ENCODE results near the gene CCDC169.
"Not testable (repeated sequence)": the region's sequence is repeated elsewhere in the genome, so short reads cannot be mapped to it uniquely, and the experiment has no call there.

The CCDC169 gene

DNA sequence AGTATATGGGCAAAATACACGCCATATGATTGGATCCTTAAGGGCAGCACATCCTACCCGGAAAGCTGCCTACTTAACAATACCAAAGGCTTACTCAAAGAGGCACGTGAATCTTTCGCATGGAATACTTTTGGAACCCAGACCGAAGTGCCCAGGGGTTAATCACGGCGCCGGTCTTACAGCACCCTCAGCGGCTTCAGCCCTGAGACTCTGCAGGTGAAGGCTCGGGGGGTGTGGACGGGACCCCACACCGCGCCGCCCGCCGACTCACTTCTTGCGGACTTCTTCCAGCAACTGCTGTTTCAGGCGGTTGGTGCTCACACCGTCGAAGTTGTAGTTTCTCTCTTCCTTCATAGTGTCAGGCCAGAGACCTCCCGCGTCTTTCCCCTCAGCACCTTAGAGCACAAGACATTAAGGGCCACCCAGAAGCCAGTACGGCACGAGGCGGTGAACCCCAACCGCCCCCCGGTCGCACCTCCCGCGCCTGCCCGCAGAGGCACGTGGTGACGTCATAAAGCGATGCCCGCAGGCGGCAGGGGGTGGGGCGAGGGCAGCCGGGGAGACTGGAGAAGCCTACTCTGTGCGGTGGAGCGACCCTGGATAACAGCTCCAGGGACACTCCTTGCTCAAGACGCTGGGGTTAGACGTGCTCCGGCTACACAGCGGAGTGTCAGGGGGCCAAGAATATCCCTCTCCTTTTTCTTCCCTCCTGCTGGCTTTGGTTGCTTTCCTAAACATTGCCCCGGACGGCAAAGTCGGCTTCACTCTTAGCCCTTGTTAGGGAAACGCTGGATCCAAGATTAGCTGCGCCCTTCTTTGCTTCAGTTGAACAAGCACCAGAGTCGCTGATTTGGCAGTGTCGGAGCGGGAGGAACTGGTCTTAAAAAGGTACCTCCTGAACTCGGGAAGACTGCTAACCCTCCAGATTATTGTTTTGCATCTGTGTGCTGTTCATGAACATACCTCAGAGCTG is at the start of gene CCDC169:
Gene CCDC169, minus strand, starts transcription at position 449 of the 973 bp plus-strand sequence. Its CDS starts 95 bp downstream, at position 354.
- DNase-seq: peak; percentile 60 to 74

DNA sequence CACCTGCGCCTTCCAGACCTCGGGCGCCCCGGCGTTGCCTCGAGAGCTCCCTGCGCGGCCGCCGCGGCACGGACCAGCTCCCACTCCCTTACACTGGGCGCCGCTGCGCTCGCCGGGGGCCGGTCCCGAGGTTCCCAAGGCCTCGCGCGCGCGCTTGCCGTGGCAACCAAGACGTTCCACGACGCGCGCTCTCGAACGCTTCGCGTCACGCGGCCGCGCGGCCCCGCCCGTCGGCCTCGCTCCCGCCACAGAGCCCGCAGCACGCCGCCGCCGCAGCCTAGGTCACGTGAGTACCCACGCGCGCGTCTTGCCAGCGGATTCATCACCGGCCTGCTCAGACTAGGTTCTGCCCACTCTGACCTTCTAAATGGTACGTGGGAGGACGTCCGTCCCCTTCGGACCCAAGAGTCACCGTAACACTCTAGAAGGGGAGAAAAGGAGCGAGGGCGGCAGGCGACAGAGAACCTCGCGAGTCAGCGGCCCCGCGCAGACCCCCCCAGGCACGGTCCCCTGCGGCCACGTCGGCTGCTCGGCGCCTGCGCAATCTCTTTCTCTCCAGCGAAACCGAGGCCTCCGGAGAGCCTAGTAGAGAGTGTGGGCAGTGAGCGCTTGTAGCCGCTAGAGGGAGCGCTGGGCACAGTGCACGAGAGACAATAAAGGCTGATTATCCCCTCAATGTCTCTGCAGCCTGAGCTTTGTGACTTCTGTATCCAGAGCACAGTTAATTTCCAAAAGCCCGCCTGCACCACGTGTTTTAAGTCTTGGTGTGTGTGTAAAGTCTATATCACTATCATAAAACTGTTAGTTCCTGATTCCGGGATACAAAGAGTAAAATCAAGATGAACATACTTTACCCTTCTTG is 48.8 kb upstream of the CCDC169 start, which contains the start of gene SPART:
Gene SPART, minus strand, starts transcription at position 173 of the 862 bp plus-strand sequence. CDS start 10,564 bp downstream, outside the sequence.
- DNase-seq: peak; percentile 87 to 89

DNA sequence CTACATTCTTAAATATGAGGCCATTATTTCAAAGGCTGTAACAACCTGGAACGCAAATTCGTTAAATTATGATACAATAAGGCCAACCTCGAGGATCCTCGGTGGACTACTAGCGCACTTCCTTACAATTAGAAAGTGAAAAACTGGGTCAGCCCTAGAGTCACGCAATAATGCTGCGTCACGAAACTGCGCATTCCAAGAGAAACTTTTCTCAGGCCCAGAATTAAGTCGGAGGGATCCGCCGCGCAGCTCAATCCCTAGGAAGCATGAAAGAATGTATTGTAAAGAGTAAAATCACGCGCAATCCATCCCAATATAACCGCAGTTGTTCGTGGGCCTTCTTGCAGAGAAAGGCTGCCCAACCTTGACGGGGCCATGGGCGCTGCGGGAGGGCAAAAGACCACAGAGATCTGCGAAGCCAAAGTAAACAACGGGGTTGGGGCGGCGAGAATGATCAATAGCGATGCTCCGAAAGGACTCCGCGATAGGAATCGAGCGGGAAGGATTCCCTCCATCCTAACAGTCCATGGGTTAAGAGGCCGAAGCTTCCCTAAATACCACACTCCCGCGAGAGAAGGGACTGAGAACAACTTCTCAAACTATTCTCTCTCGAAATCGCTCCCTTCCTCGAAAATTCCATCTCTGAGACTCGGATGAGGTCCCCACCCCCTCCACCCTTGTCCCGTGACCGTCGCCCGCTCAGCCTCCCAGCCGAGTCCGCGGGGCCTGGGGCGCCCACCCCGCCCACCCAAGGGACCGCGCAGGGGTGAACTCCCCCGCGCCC is 48.0 kb upstream of the CCDC169 start:
- peak; percentile 42 to 44 for DNase-seq

GRCh38 chr13:36344886-36345437 is 47.3 kb upstream of the CCDC169 start:
- DNase-seq: no peak

DNA sequence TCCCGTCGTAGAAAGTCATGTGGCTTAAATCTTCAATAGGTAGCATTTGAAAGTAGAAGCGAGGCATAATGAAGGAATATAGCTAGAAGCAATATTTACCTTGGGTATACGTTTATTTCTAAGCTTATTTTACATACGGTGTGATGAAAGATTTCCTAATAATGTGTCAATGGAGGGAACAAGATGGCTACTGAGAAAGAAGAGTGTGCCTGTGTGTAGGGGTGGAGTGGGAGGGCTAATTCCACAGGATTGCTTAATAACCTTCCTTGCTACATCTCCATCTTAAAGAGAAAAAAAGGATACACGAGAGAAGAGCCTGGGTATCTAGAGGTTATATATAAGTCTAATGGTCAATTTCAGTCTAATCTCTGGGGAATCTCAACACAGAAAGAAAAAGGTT is 46.6 kb upstream of the CCDC169 start:
- no peak for DNase-seq

- no peak for DNase-seq
Measured at GRCh38 chr13:36343766-36344165, 46.2 kb upstream of the CCDC169 start.

DNA sequence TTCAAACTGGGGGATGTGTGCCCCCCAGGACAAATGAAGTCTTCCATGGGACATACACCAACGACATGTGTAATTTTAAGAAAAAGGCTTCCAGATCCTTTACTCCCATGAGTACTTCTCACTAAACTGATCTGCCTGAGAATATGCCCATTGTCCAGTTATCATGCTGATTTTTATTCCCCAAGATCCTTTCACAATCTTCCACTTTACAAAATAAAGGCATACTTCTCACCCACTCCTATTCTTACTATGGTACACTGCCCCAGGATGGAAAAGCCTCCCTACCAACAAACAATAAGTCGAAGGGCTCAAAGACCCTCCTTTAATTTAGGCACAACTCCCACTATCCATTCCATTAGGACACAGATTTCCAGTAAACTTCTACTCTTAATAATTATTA is 45.1 kb upstream of the CCDC169 start:
- no peak for DNase-seq

- no peak for DNase-seq
Measured at GRCh38 chr13:36341718-36342117, 44.1 kb upstream of the CCDC169 start.

GRCh38 chr13:36339600-36340155 is 42.1 kb upstream of the CCDC169 start:
- DNase-seq: no peak

DNA sequence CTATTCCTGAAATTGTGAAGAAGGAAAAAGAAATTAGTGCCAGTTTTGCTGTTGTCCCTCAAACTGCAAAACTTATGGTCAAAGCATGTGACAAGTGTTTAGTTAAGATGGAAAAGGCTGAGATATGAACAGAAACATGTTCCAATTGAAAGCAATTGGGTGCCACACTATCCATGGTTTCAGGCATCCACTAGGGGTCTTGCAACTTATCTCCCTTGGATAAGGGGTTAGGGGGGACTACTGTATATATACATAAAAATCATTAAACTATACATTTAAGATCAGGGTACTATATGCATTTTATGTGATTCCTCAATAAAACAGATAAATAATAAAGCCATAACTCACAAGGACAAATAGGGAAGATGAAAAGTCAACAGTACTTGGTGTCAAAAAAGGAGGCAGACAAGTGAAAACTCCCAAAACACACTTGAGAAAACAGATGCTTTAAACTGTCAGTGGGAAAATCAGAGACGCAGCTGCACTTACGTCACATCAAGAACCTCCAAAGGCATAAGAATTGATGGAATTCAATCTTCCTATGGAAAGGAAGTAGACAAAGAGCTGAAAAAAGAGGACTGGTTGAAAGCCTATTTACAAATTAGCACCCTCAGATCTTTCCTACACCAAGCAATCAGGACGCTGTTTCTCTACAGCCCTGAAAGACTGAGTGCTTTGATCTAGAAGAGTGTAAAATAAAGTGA is 40.5 kb upstream of the CCDC169 start:
- DNase-seq: no peak

- no peak for DNase-seq
Measured at GRCh38 chr13:36332986-36333385, 35.4 kb upstream of the CCDC169 start.

GRCh38 chr13:36332255-36332654 is 34.6 kb upstream of the CCDC169 start:
- DNase-seq: not testable (repeated sequence)

GRCh38 chr13:36331280-36331679 is 33.7 kb upstream of the CCDC169 start:
- DNase-seq: no peak

GRCh38 chr13:36329361-36329760 is 31.7 kb upstream of the CCDC169 start:
- no peak for DNase-seq

DNA sequence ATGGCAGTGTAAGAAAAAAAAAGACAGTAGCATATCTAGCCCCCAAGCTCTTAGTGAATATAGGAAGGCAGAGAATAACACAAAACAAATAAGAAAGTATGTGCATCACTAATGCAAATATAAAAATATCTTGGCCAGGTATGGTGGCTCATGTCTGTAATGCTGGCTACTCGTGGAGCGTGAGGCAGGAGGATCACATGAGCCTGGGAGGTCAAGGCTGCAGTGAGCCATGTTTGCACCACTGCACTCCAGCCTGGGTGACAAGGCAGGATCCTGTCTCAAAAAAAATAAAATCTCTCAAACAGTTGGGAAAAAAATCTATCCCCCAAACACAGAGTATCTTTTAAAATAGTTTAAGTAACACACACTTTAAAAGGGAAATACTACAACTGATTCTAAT is 31.2 kb upstream of the CCDC169 start:
- DNase-seq: no peak

DNA sequence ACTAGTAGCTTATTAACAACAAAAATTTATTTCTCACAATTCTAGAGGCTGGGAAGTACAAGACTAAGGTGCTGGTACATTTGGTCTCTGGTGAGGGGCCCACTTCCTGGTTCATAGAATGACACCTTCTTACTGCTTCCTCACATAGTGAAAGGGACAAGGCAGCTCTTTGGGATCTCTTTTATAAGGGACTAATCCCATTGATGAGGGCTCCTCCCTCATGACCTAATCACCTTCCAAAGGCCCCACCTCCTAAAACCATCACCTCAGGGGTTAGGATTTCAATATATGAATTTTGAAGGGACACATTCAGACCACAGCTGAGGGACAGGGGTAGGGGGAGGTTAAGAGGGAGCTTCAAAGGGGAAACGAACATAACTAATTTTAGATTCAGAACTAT is 28.3 kb upstream of the CCDC169 start:
- no peak for DNase-seq

DNA sequence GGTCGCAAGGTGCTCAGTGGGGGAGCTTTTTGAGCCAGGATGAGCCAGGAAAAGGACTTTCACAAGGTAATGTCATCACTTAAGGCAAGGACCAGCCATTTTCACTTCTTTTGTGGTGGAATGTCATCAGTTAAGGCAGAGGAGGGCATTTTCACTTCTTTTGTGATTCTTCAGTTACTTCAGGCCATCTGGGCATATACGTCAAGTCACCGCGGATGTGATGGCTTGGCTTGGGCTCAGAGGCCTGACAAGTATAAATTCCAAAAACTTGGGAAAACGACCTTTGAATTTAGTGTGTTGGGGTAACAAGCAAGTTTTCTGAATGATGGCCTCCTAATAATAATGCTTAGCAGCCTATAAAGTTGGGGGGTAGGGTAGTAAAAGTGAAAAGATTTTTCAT is 27.3 kb upstream of the CCDC169 start:
- not testable (repeated sequence) for DNase-seq

DNA sequence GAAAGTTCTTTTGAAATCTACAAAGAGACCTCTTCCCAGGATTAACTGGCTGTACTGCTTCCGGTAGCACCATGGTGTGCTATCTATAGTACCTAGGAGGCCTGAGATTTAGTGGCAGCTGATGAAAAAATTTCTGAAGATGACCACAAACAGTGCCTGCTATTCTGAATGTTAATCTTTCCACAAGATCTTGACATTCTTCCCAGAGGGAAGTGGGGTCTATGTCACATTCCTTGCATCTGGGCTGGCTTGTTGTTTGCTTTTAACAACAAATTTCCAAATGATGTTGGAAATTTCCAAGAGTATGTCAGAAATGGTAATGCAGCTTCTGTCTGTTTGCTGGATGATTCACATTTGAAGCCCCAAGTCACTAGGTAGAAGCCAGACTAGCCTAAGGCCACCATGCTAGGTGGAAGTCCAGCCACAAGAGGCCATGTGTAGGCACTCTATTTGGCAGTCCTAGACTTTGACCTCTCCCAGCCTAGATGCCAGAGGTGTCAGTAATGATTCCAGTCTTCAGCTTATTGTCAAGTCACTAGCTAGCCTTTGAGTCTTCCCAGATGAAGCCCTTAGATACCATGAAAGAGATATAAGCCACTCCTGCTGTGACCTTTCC is 26.4 kb upstream of the CCDC169 start:
- no peak for DNase-seq

- no peak for DNase-seq
Measured at GRCh38 chr13:36323408-36323807, 25.8 kb upstream of the CCDC169 start.

GRCh38 chr13:36319793-36320192 is 22.2 kb upstream of the CCDC169 start:
- not testable (repeated sequence) for DNase-seq
